ENCODE data around the gene TAF1B.

Gene TAF1B

GRCh38 chr2:9951272-9951521 is 107.9 kb downstream of the TAF1B start:
- TF ChIP-seq CTCF (IDR thresholded peaks at IDR 0.05) = no peak

DNA sequence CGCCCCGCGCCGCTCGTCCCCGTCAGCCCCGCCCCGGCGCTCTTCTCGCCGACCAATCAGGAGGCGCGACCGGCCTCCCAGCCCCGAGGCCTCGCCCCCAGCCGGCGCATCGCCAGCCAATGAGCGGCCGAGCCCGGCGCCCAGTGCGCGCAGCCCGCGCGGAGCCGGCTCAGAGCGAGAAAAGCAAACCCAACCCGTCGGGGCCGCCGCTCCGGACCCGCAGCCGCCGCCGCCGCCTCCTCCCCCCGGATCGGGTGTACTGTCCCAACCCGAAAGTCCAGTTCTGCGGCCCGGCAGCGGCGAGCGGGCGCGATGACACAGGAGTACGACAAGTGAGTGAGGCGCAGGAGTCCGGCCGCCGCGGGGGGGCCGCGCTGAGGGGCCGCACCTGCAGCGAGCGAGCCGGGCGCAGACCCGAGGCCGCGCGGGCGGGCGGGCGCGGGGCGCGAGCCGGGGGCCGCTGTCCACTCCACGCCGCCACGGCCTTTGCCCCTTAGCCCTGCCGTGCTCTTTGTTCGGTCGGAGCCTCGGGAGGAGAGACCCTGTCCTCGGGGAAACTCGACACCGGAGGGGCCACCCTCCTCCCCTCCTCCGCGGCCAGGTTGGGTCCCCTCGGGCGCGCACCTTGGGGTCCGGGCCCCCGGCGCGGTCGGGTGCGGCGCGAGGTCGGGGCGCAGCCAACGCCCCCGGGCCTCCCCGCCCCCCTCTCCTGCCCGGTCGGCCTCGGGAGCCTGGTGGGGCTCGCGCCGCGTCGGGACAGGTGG is 108.4 kb downstream of the TAF1B start, which contains the start of gene GRHL1:
Gene GRHL1 (plus strand): TSS at position 172 of the 764 bp plus-strand sequence. CDS start 141 bp downstream, at position 313.
- TF ChIP-seq CTCF (IDR thresholded peaks at IDR 0.05) = no peak

- TF ChIP-seq CTCF (IDR thresholded peaks at IDR 0.05) = no peak
Measured at GRCh38 chr2:9952286-9952737, 109.0 kb downstream of the TAF1B start.

GRCh38 chr2:9952856-9953503 is 109.7 kb downstream of the TAF1B start:
- TF ChIP-seq CTCF (IDR thresholded peaks at IDR 0.05) = no peak

DNA sequence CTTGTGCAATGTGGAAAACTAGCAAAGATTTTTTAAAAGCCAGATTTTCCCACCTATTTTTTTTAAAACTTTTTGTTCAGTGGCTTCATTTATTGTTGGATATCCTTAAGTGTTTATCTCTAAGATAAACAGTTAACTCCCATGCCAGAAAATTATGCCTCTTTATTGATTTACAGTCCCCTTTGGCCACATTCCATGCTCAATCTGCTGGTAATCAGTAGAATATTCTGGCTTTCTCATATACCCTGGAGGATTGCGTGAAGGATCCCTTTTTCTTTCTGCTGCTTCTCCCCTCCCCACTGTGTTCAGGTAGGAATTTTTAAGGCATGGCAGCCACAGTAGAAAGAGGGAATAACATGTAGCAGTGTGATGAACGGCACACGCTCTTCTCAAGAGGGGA is 110.9 kb downstream of the TAF1B start:
- TF ChIP-seq CTCF (IDR thresholded peaks at IDR 0.05) = no peak

GRCh38 chr2:9958057-9958456 is 114.8 kb downstream of the TAF1B start:
- TF ChIP-seq CTCF (IDR thresholded peaks at IDR 0.05) = no peak

DNA sequence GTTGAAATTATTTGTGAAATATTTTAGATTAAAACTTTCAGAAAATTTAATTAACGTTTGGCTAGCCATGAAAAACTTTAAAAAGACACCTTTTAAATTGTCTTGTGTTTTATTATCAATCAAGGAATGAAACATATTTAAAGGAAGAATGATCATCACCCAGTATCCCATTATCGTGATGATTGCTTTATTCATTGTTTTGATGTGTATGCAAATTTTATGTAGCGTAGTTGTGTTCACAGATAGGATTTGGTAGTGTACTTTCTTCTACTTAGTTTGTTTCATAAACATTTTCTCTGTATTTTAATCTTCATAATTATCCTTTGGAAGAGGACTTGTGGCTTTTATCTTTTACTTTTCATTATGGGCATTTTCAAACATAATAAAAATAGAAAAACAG is 116.0 kb downstream of the TAF1B start:
- no peak for TF ChIP-seq CTCF (IDR thresholded peaks at IDR 0.05)
